A673 (cell line): Measurements from ENCODE around the gene PAPOLB.

Experiments
- EZH2 ChIP-seq: fragments of 200-600 bp; sonication (generic); IDR thresholded peaks from 2 replicates; pipeline ENCODE4 v1.6.1; 2017; ENCODE audit warnings: borderline replicate concordance, low read depth, mild to moderate bottlenecking, mixed read lengths, antibody characterized with exemption, low read length; ENCODE audit not compliant: poor library complexity, severe bottlenecking
- TF ChIP-seq, protein P1 (sequence below): fragments of 300-800, 200-600 bp; sonication (generic); conservative IDR thresholded peaks from 2 replicates; pipeline ENCODE4 v1.5.1; 2017; ENCODE audit warnings: low read depth, mild to moderate bottlenecking, antibody characterized with exemption, low read length, moderate library complexity, mixed read lengths

DNA sequence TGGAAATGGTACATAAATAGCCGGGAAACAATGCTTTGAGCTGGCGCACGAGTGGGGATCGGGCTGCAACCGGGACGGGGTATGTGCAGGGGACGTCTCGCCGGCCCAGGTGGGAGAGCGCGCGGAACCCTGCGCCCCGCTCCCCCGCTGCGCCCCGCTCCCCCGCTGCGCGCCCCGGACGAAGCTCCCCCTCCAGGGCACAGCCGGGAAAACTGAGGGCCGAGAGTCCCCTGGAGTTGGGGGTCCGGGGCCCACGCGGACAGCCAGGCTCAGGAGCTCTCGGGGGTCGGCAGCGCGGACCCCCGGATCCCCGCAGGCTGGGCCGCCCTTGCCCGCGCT is 21.2 kb upstream of the PAPOLB start:
- TF ChIP-seq EZH2, result no peak
- TF ChIP-seq, protein P1, sequence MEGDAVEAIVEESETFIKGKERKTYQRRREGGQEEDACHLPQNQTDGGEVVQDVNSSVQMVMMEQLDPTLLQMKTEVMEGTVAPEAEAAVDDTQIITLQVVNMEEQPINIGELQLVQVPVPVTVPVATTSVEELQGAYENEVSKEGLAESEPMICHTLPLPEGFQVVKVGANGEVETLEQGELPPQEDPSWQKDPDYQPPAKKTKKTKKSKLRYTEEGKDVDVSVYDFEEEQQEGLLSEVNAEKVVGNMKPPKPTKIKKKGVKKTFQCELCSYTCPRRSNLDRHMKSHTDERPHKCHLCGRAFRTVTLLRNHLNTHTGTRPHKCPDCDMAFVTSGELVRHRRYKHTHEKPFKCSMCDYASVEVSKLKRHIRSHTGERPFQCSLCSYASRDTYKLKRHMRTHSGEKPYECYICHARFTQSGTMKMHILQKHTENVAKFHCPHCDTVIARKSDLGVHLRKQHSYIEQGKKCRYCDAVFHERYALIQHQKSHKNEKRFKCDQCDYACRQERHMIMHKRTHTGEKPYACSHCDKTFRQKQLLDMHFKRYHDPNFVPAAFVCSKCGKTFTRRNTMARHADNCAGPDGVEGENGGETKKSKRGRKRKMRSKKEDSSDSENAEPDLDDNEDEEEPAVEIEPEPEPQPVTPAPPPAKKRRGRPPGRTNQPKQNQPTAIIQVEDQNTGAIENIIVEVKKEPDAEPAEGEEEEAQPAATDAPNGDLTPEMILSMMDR, result no peak
